ENCODE measurements around the gene ANXA5. TPM values are rescaled to one million over a fixed set of nuclear protein-coding genes. Genes with fewer than 3 reads are reported as not detected.

The ANXA5 gene
- polyA plus RNA-seq, 1 of the 3 experiments (the other 2 are of a cell fraction): 379 TPM

GRCh38 chr4:121738780-121739535 is 42.2 kb upstream of the ANXA5 start:
- Histone ChIP-seq H3K36me3 (replicated peaks in 1 of 2; ENCODE audit: control insufficient read depth in 1 of 2, insufficient read depth in 2 of 2, low read length in 1 of 2) (no peaks in the 10 kb centered on the region), H3K9ac (no peak overlapping the region), H4K20me1 (ENCODE audit: insufficient read depth) (no peaks in the 10 kb centered on the region), H2AFZ (ENCODE audit: low read depth) (peak overlapping the region; percentile 39), H3K4me2 (no peak overlapping the region), H3K27me3 (ENCODE audit: insufficient read depth) (no peaks in the 10 kb centered on the region), H3K4me3 (ENCODE audit: low read depth in 2 of 2, low read length in 1 of 2) (no peak overlapping the region), H3K9me3 (no peaks in the 10 kb centered on the region), H3K79me2 (ENCODE audit: insufficient read depth) (no peaks in the 10 kb centered on the region), H3K4me1 (ENCODE audit: control insufficient read depth in 1 of 2, insufficient read depth in 2 of 2, low read depth in 1 of 2, low read length in 1 of 2) (peaks cover 0 to 2% of the 10 kb centered on the region in 2 experiments; a peak in 2 of 4 replicates), H3K9me2 (no peaks in the 10 kb centered on the region), H3K27ac (ENCODE audit: low read depth in 2 of 2, low read length in 1 of 2) (no peak overlapping the region; a peak in 1 of 4 replicates), H3F3A (replicated peaks; ENCODE audit: insufficient read depth) (no peaks in the 10 kb centered on the region)
- TF ChIP-seq POLR2AphosphoS5 (IDR thresholded peaks at IDR 0.05; ENCODE audit: low read depth, low read length) (no peak), TCF12 (IDR thresholded peaks at IDR 0.05) (peak; percentile 72), USF1 (IDR thresholded peaks at IDR 0.05; ENCODE audit: borderline replicate concordance, low read depth) (no peak), REST (IDR thresholded peaks at IDR 0.05; ENCODE audit: low read depth, low read length) (no peak), NFIC (IDR thresholded peaks at IDR 0.05; ENCODE audit: borderline replicate concordance) (no peak)
- DNase-seq: no peak
- WGBS (ENCODE audit: low lambda C conversion rate): 48% methylated on average over 2 of the region's 2 CpGs
- ChIA-PET POLR2A (no interaction called here), CTCF (interaction anchor here (1.0 to 1.7 kb wide), 2 partner anchors 14 to 368 kb away, joined by 3 read pairs; no protein-coding TSS in a partner anchor)

- peak overlapping the region; percentile 64; the same call in 1 of the 2 replicates for H2AFZ ChIP-seq (ENCODE audit: low read depth)
- no peaks in the 10 kb centered on the region for H3K9me3 ChIP-seq
- H3K79me2 ChIP-seq (ENCODE audit: insufficient read depth): no peaks in the 10 kb centered on the region
- no peak overlapping the region for H3K9ac ChIP-seq
- no peaks in the 10 kb centered on the region for H3K27me3 ChIP-seq (ENCODE audit: insufficient read depth)
- H4K20me1 ChIP-seq (ENCODE audit: insufficient read depth): no peaks in the 10 kb centered on the region
- no peaks in the 10 kb centered on the region for H3K36me3 ChIP-seq (replicated peaks in 1 of 2; ENCODE audit: control insufficient read depth in 1 of 2, insufficient read depth in 2 of 2, low read length in 1 of 2)
- ChIA-PET CTCF (interaction anchor here (1.0 to 2.2 kb wide), 6 partner anchors 22 to 367 kb away, joined by 3 to 22 read pairs (median 5); no protein-coding TSS in a partner anchor), POLR2A (no interaction called here)
- DNase-seq: no peak
- H3K9me2 ChIP-seq: no peaks in the 10 kb centered on the region
- no peak overlapping the region for H3K27ac ChIP-seq (ENCODE audit: low read depth in 2 of 2, low read length in 1 of 2)
- no peak overlapping the region for H3K4me2 ChIP-seq
- TF ChIP-seq JUND (IDR thresholded peaks at IDR 0.05) (no peak), RFX5 (IDR thresholded peaks at IDR 0.05; ENCODE audit: low read length) (no peak), REST (IDR thresholded peaks at IDR 0.05; ENCODE audit: low read depth, low read length) (no peak), NRF1 (IDR thresholded peaks at IDR 0.05; ENCODE audit: low read depth, low read length) (no peak), EP300 (IDR thresholded peaks at IDR 0.05; ENCODE audit: borderline replicate concordance in 1 of 2, low read depth in 1 of 2, low read length in 1 of 2) (no peak), USF1 (IDR thresholded peaks at IDR 0.05; ENCODE audit: borderline replicate concordance, low read depth) (no peak), TCF12 (IDR thresholded peaks at IDR 0.05) (no peak), RXRA (IDR thresholded peaks at IDR 0.05; ENCODE audit: borderline replicate concordance, low read depth) (no peak), NFIC (IDR thresholded peaks at IDR 0.05; ENCODE audit: borderline replicate concordance) (no peak), FOSL2 (IDR thresholded peaks at IDR 0.05; ENCODE audit: borderline replicate concordance, low read depth) (no peak), MXI1 (IDR thresholded peaks at IDR 0.05; ENCODE audit: low read depth, low read length) (no peak), GATA2 (CRISPR knock-in tag; IDR thresholded peaks at IDR 0.05) (no peak), ELF1 (IDR thresholded peaks at IDR 0.05) (no peak)
- no peak overlapping the region for H3K4me3 ChIP-seq (ENCODE audit: low read depth in 2 of 2, low read length in 1 of 2)
- 59% methylated on average over 10 of the region's 10 CpGs for WGBS (ENCODE audit: low lambda C conversion rate)
- H3F3A ChIP-seq (replicated peaks; ENCODE audit: insufficient read depth): no peaks in the 10 kb centered on the region
- peaks cover 0 to 2% of the 10 kb centered on the region in 2 experiments; a peak in 2 of 4 replicates for H3K4me1 ChIP-seq (ENCODE audit: control insufficient read depth in 1 of 2, insufficient read depth in 2 of 2, low read depth in 1 of 2, low read length in 1 of 2)
These were observed 41.2 kb upstream of the ANXA5 start for GRCh38 chr4:121737846-121738554.
